Stimulated activated naive CD8-positive, alpha-beta T cell treated with anti-CD3 and anti-CD28 coated beads, Interleukin-15, Interleukin-2, amounts not matched to agents 100 ng/mL and 50 ng/mL, for 24 hours (primary cell): ENCODE data around the gene MICA.
"Not testable (repeated sequence)": the region's sequence is repeated elsewhere in the genome, so short reads cannot be mapped to it uniquely, and the experiment has no call there.

Experiments
- H3K27ac Mint-ChIP-seq: one replicate; pipeline ENCODE4 v1.8.0; 2021; ENCODE audit warnings: mild to moderate bottlenecking, mixed read lengths
- H3K27me3 Mint-ChIP-seq: one replicate; pipeline ENCODE4 v1.8.0; 2021; ENCODE audit warnings: mixed read lengths
- H3K36me3 Mint-ChIP-seq: one replicate; pipeline ENCODE4 v1.8.0; 2021; ENCODE audit warnings: low read depth, mixed read lengths
- H3K4me1 Mint-ChIP-seq: one replicate; pipeline ENCODE4 v1.8.0; 2021; ENCODE audit warnings: low read depth, mixed read lengths
- H3K4me3 Mint-ChIP-seq: one replicate; pipeline ENCODE4 v1.8.0; 2021; ENCODE audit warnings: mild to moderate bottlenecking, mixed read lengths
- H3K9me3 Mint-ChIP-seq: one replicate; pipeline ENCODE4 v1.8.0; 2021; ENCODE audit warnings: mixed read lengths

The MICA gene

GRCh38 chr6:31395832-31396231 is 7.6 kb upstream of the MICA start:
- Mint-ChIP-seq H3K27me3 (no peaks in the 10 kb centered on the region), H3K4me1 (peaks cover 26% of the 10 kb centered on the region), H3K4me3 (no peak overlapping the region), H3K9me3 (no peaks in the 10 kb centered on the region), H3K36me3 (no peaks in the 10 kb centered on the region), H3K27ac (no peak overlapping the region)

- H3K4me1 Mint-ChIP-seq = peaks cover 34% of the 10 kb centered on the region
- H3K27me3 Mint-ChIP-seq = no peaks in the 10 kb centered on the region
- H3K36me3 Mint-ChIP-seq = no peaks in the 10 kb centered on the region
- H3K4me3 Mint-ChIP-seq = peak overlapping the region; percentile 24
- H3K27ac Mint-ChIP-seq = no peak overlapping the region
- no peaks in the 10 kb centered on the region for H3K9me3 Mint-ChIP-seq
Measured at GRCh38 chr6:31396422-31397152, 6.8 kb upstream of the MICA start.

GRCh38 chr6:31397153-31397499 is 6.3 kb upstream of the MICA start:
- not testable (repeated sequence) for H3K27me3 Mint-ChIP-seq, H3K9me3 Mint-ChIP-seq, H3K36me3 Mint-ChIP-seq, H3K27ac Mint-ChIP-seq
- peaks cover 39% of the 10 kb centered on the region for H3K4me1 Mint-ChIP-seq
- peak overlapping the region; percentile 24 for H3K4me3 Mint-ChIP-seq

GRCh38 chr6:31397901-31398525 is 5.4 kb upstream of the MICA start:
- peaks cover 48% of the 10 kb centered on the region for H3K4me1 Mint-ChIP-seq
- no peaks in the 10 kb centered on the region for H3K36me3 Mint-ChIP-seq
- H3K27ac Mint-ChIP-seq = no peak overlapping the region
- H3K27me3 Mint-ChIP-seq = no peaks in the 10 kb centered on the region
- H3K9me3 Mint-ChIP-seq = no peaks in the 10 kb centered on the region
- H3K4me3 Mint-ChIP-seq = no peak overlapping the region

- H3K9me3 Mint-ChIP-seq = no peaks in the 10 kb centered on the region
- H3K36me3 Mint-ChIP-seq = no peaks in the 10 kb centered on the region
- no peaks in the 10 kb centered on the region for H3K27me3 Mint-ChIP-seq
- peak overlapping the region; percentile 93 for H3K4me3 Mint-ChIP-seq
- H3K4me1 Mint-ChIP-seq = peaks cover 59% of the 10 kb centered on the region
- H3K27ac Mint-ChIP-seq = peak overlapping the region; percentile 46
Measured at GRCh38 chr6:31399589-31400466, 3.6 kb upstream of the MICA start.

- Mint-ChIP-seq H3K4me3 (peak overlapping the region; percentile 93), H3K27me3 (no peaks in the 10 kb centered on the region), H3K36me3 (peaks cover 1% of the 10 kb centered on the region), H3K9me3 (no peaks in the 10 kb centered on the region), H3K4me1 (peaks cover 62% of the 10 kb centered on the region), H3K27ac (peak overlapping the region; percentile 46)
Measured at GRCh38 chr6:31400467-31401289, 2.7 kb upstream of the MICA start.

GRCh38 chr6:31401403-31401802 is 2.0 kb upstream of the MICA start:
- no peaks in the 10 kb centered on the region for H3K9me3 Mint-ChIP-seq
- peaks cover 8% of the 10 kb centered on the region for H3K36me3 Mint-ChIP-seq
- H3K27ac Mint-ChIP-seq = peak overlapping the region; percentile 17
- H3K4me3 Mint-ChIP-seq = peak overlapping the region; percentile 93
- no peaks in the 10 kb centered on the region for H3K27me3 Mint-ChIP-seq
- peaks cover 65% of the 10 kb centered on the region for H3K4me1 Mint-ChIP-seq

- Mint-ChIP-seq H3K27ac (peak overlapping the region; percentile 56), H3K27me3 (no peaks in the 10 kb centered on the region), H3K9me3 (no peaks in the 10 kb centered on the region), H3K4me3 (peak overlapping the region; percentile 84), H3K36me3 (peaks cover 8% of the 10 kb centered on the region), H3K4me1 (peaks cover 68% of the 10 kb centered on the region)
Measured at GRCh38 chr6:31402324-31403282, 792 bp upstream of the MICA start.

GRCh38 chr6:31404061-31404364 is 618 bp downstream of the MICA start:
- Mint-ChIP-seq H3K27ac (peak overlapping the region; percentile 69), H3K4me3 (peak overlapping the region; percentile 84), H3K4me1 (peaks cover 74% of the 10 kb centered on the region)
- not testable (repeated sequence) for H3K9me3 Mint-ChIP-seq, H3K36me3 Mint-ChIP-seq, H3K27me3 Mint-ChIP-seq

GRCh38 chr6:31405996-31406395 is 2.6 kb downstream of the MICA start:
- Mint-ChIP-seq H3K4me3 (no peak overlapping the region), H3K27me3 (no peaks in the 10 kb centered on the region), H3K36me3 (peaks cover 19% of the 10 kb centered on the region), H3K9me3 (no peaks in the 10 kb centered on the region), H3K4me1 (peaks cover 69% of the 10 kb centered on the region), H3K27ac (no peak overlapping the region)

- peaks cover 22% of the 10 kb centered on the region for H3K36me3 Mint-ChIP-seq
- H3K27me3 Mint-ChIP-seq = no peaks in the 10 kb centered on the region
- no peak overlapping the region for H3K27ac Mint-ChIP-seq
- peaks cover 52% of the 10 kb centered on the region for H3K4me1 Mint-ChIP-seq
- H3K9me3 Mint-ChIP-seq = no peaks in the 10 kb centered on the region
- no peak overlapping the region for H3K4me3 Mint-ChIP-seq
Measured at GRCh38 chr6:31407699-31408098, 4.3 kb downstream of the MICA start.

- Mint-ChIP-seq H3K4me1 (peaks cover 23% of the 10 kb centered on the region), H3K9me3 (no peaks in the 10 kb centered on the region), H3K27ac (no peak overlapping the region), H3K27me3 (no peaks in the 10 kb centered on the region), H3K36me3 (peaks cover 30% of the 10 kb centered on the region), H3K4me3 (no peak overlapping the region)
Measured at GRCh38 chr6:31412506-31412905, 9.1 kb downstream of the MICA start.

- peaks cover 29% of the 10 kb centered on the region for H3K36me3 Mint-ChIP-seq
- H3K27ac Mint-ChIP-seq = not testable (repeated sequence)
Measured at GRCh38 chr6:31414148-31414770, 10.9 kb downstream of the MICA start.

More at GRCh38 chr6:31414148-31414770, 10.9 kb downstream of the MICA start:
- not testable (repeated sequence) for H3K9me3 Mint-ChIP-seq, H3K4me1 Mint-ChIP-seq, H3K4me3 Mint-ChIP-seq, H3K27me3 Mint-ChIP-seq
